Neural crest cell (in vitro differentiated cells): ENCODE measurements around the gene GLCE. TPM values are rescaled to one million over a fixed set of nuclear protein-coding genes. Genes with fewer than 3 reads are reported as not detected.

Source experiments
- DNase-seq: peaks from one replicate; pipeline ENCODE4 v3.0.0; 2021; ENCODE audit warnings: low read depth, mixed read lengths, low spot score
- H3K27ac Mint-ChIP-seq: one replicate; pipeline ENCODE4 v1.8.0; 2021; ENCODE audit warnings: mild to moderate bottlenecking, mixed read lengths; ENCODE audit not compliant: unreplicated experiment
- H3K27me3 Mint-ChIP-seq: 2 replicates; pipeline ENCODE4 v1.8.0; 2021; ENCODE audit warnings: low read depth, mild to moderate bottlenecking, mixed read lengths
- H3K36me3 Mint-ChIP-seq: 2 replicates; pipeline ENCODE4 v1.8.0; 2021; ENCODE audit warnings: low read depth, mild to moderate bottlenecking, mixed read lengths
- H3K4me1 Mint-ChIP-seq: 2 replicates; pipeline ENCODE4 v1.8.0; 2021; ENCODE audit warnings: mixed read lengths
- H3K4me3 Mint-ChIP-seq: one replicate; pipeline ENCODE4 v1.8.0; 2021; ENCODE audit warnings: mild to moderate bottlenecking, mixed read lengths
- H3K9me3 Mint-ChIP-seq: 2 replicates; pipeline ENCODE4 v1.8.0; 2021; ENCODE audit warnings: mixed read lengths
- total RNA-seq: library from RNA; stranded (reverse); gene quantifications from 2 replicates; pipeline ENCODE4 v1.2.1, GENCODE V29; 2021
- TF ChIP-seq, protein P1 (sequence below): fragments of 200-600 bp; sonication (generic); conservative IDR thresholded peaks from 2 replicates; pipeline ENCODE4 v1.5.0; 2021; ENCODE audit warnings: antibody characterized with exemption, mild to moderate bottlenecking

GLCE gene
- total RNA-seq, 1 donor from 2014 or later = 17.8 TPM

GRCh38 chr15:69125236-69125635, 35.2 kb upstream of the GLCE start:
- H3K36me3 Mint-ChIP-seq = no peaks in the 10 kb centered on the region
- no peaks in the 10 kb centered on the region for H3K27me3 Mint-ChIP-seq
- TF ChIP-seq, protein P1, sequence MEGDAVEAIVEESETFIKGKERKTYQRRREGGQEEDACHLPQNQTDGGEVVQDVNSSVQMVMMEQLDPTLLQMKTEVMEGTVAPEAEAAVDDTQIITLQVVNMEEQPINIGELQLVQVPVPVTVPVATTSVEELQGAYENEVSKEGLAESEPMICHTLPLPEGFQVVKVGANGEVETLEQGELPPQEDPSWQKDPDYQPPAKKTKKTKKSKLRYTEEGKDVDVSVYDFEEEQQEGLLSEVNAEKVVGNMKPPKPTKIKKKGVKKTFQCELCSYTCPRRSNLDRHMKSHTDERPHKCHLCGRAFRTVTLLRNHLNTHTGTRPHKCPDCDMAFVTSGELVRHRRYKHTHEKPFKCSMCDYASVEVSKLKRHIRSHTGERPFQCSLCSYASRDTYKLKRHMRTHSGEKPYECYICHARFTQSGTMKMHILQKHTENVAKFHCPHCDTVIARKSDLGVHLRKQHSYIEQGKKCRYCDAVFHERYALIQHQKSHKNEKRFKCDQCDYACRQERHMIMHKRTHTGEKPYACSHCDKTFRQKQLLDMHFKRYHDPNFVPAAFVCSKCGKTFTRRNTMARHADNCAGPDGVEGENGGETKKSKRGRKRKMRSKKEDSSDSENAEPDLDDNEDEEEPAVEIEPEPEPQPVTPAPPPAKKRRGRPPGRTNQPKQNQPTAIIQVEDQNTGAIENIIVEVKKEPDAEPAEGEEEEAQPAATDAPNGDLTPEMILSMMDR = no peak
- no peaks in the 10 kb centered on the region for H3K9me3 Mint-ChIP-seq
- DNase-seq = no peak
- H3K27ac Mint-ChIP-seq = no peak overlapping the region
- no peaks in the 10 kb centered on the region for H3K4me1 Mint-ChIP-seq
- H3K4me3 Mint-ChIP-seq = no peak overlapping the region

- Mint-ChIP-seq H3K4me3 (no peak overlapping the region), H3K27me3 (no peaks in the 10 kb centered on the region), H3K9me3 (no peaks in the 10 kb centered on the region), H3K27ac (no peak overlapping the region), H3K4me1 (no peaks in the 10 kb centered on the region), H3K36me3 (no peaks in the 10 kb centered on the region)
- DNase-seq = no peak
- TF ChIP-seq, protein P1 = no peak
Measured at GRCh38 chr15:69126054-69126469, 34.4 kb upstream of the GLCE start.

GRCh38 chr15:69127306-69127705, 33.1 kb upstream of the GLCE start:
- H3K27me3 Mint-ChIP-seq = no peaks in the 10 kb centered on the region
- H3K4me3 Mint-ChIP-seq = no peak overlapping the region
- TF ChIP-seq, protein P1 = no peak
- peaks cover 4% of the 10 kb centered on the region for H3K4me1 Mint-ChIP-seq
- no peak overlapping the region for H3K27ac Mint-ChIP-seq
- no peaks in the 10 kb centered on the region for H3K9me3 Mint-ChIP-seq
- DNase-seq = no peak
- no peaks in the 10 kb centered on the region for H3K36me3 Mint-ChIP-seq

GRCh38 chr15:69128667-69129311, 31.6 kb upstream of the GLCE start:
- H3K36me3 Mint-ChIP-seq = no peaks in the 10 kb centered on the region
- H3K4me3 Mint-ChIP-seq = no peak overlapping the region
- H3K27me3 Mint-ChIP-seq = no peaks in the 10 kb centered on the region
- DNase-seq = no peak
- TF ChIP-seq, protein P1 = no peak
- H3K9me3 Mint-ChIP-seq = no peaks in the 10 kb centered on the region
- peaks cover 4% of the 10 kb centered on the region for H3K4me1 Mint-ChIP-seq
- H3K27ac Mint-ChIP-seq = no peak overlapping the region

- no peaks in the 10 kb centered on the region for H3K9me3 Mint-ChIP-seq
- H3K4me3 Mint-ChIP-seq = no peak overlapping the region
- TF ChIP-seq, protein P1 = no peak
- DNase-seq = no peak
- H3K36me3 Mint-ChIP-seq = no peaks in the 10 kb centered on the region
- peaks cover 4% of the 10 kb centered on the region for H3K4me1 Mint-ChIP-seq
- H3K27me3 Mint-ChIP-seq = no peaks in the 10 kb centered on the region
- no peak overlapping the region for H3K27ac Mint-ChIP-seq
Measured at GRCh38 chr15:69131362-69132220, 28.8 kb upstream of the GLCE start.
